A549 (cell line): ENCODE data around the gene RBM41.

Source experiments
- CBX2 ChIP-seq: fragments of 200-600 bp; sonication (generic); IDR thresholded peaks from 2 replicates; pipeline ENCODE4 v1.6.1; 2016; ENCODE audit warnings: low read depth, mild to moderate bottlenecking, borderline replicate concordance
- CTCF ChIP-seq: fragments of >200 bp; sonication (Bioruptor Twin); formaldehyde crosslinking; IDR thresholded peaks from 3 replicates; pipeline ENCODE4 v1.5.1; 2016
- HOXB13 ChIP-seq: fragments of 250-450 bp; sonication (Bioruptor Pico); IDR thresholded peaks from 2 replicates; pipeline ENCODE4 v1.5.0; 2020; ENCODE audit warnings: low read depth, mild to moderate bottlenecking, moderate library complexity
- POLR2A ChIP-seq: IDR thresholded peaks from 2 replicates; pipeline ENCODE4 v1.6.1; 2012; ENCODE audit warnings: mild to moderate bottlenecking, low read length

DNA sequence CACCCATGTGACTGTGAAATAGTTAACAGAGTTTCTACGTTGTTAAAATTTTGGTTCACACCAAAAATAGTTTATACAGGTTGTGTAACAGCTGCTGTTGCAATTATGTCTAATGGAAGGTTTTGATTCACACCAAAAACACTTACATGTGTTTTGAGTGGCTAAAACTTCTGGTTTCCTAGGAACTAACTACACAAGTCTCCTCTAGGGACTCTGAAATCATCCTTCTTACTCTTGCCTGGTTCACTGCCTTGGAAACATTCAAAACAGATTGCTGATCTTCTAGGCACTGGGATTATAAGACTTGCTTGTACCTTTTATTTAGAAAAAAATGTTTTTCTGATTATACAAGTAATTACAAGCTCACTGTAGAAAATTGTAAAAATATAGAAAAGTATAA, 103.7 kb downstream of the RBM41 start:
- no peak for TF ChIP-seq CTCF
- no peak for TF ChIP-seq CBX2
- no peak for TF ChIP-seq POLR2A
- TF ChIP-seq HOXB13 (CRISPR knock-in tag), result no peak
